Thyroid gland (tissue), 4 donors: ENCODE results near the gene MED27.

Source experiments
- POLR2A ChIP-seq, 2 donors: fragments of 450-650 bp; IDR thresholded peaks; one replicate each; pipeline ENCODE4 v1.6.1; 2017; ENCODE audit warnings: antibody characterized with exemption in 2 of 2, mild to moderate bottlenecking in 2 of 2, moderate library complexity in 1 of 2
- TF ChIP-seq, protein P1 (sequence below), 6 experiments: fragments of 200-600 bp in 3 of 6; fragments of 450-650 bp in 3 of 6; sonication (generic) in 3 of 6; IDR thresholded peaks; one replicate each; pipeline ENCODE4 v1.5.1; 2016 to 2019; ENCODE audit warnings: antibody characterized with exemption in 6 of 6, mild to moderate bottlenecking in 2 of 6, inconsistent platforms in 1 of 6, moderate library complexity in 1 of 6

GRCh38 chr9:132114102-132114707 is 34.5 kb upstream of the MED27 start:
- TF ChIP-seq POLR2A (IDR thresholded peaks at IDR 0.05), result no peak
- TF ChIP-seq, protein P1, sequence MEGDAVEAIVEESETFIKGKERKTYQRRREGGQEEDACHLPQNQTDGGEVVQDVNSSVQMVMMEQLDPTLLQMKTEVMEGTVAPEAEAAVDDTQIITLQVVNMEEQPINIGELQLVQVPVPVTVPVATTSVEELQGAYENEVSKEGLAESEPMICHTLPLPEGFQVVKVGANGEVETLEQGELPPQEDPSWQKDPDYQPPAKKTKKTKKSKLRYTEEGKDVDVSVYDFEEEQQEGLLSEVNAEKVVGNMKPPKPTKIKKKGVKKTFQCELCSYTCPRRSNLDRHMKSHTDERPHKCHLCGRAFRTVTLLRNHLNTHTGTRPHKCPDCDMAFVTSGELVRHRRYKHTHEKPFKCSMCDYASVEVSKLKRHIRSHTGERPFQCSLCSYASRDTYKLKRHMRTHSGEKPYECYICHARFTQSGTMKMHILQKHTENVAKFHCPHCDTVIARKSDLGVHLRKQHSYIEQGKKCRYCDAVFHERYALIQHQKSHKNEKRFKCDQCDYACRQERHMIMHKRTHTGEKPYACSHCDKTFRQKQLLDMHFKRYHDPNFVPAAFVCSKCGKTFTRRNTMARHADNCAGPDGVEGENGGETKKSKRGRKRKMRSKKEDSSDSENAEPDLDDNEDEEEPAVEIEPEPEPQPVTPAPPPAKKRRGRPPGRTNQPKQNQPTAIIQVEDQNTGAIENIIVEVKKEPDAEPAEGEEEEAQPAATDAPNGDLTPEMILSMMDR (IDR thresholded peaks at IDR 0.05), result no peak
